ENCODE results near the gene RPL7L1.
"Not testable (repeated sequence)": the region's sequence is repeated elsewhere in the genome, so short reads cannot be mapped to it uniquely, and the experiment has no call there.

The RPL7L1 gene

GRCh38 chr6:42894041-42894828, 14.8 kb downstream of the RPL7L1 start:
- not testable (repeated sequence) for H3K9ac ChIP-seq (ENCODE audit: low read length); H3K27ac ChIP-seq (ENCODE audit: low read length); H3K4me3 ChIP-seq (ENCODE audit: low read length); H3K36me3 ChIP-seq (ENCODE audit: control insufficient read depth, low read depth, low read length); H3K9me3 ChIP-seq (ENCODE audit: control insufficient read depth, low read depth, low read length); H3K27me3 ChIP-seq (ENCODE audit: control insufficient read depth, insufficient read depth, low read length); H3K4me1 ChIP-seq (ENCODE audit: control insufficient read depth, low read depth, low read length)

DNA sequence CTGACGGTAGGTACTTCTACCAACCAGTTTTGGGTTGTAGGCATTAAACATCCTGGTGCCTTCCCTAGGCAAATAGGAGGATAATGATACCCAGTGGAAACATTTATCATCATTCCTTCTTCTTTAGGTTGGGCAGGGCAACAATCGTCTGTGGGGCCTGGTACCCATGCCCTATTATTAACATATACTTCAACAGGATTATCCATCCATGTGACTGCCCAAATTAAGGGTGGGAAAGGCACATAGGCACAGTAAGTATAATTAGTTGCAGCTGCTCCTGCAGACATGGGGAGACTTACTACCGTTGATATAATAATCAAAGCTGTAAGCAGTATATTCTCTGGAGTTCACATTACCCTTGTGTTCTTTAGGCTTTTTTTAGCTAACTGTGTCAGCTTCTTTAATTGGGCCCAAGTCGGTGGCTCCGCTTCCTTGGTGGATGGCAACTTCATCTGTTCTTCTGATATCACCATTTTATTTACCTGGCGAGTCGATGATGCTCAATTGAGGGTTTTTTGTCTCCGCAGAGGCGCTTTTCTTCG, 16.8 kb downstream of the RPL7L1 start:
- peaks cover 7% of the 10 kb centered on the region for H3K4me1 ChIP-seq (ENCODE audit: control insufficient read depth, low read depth, low read length)
- H3K27ac ChIP-seq (ENCODE audit: low read length): no peak overlapping the region
- H3K9ac ChIP-seq (ENCODE audit: low read length): no peak overlapping the region

DNA sequence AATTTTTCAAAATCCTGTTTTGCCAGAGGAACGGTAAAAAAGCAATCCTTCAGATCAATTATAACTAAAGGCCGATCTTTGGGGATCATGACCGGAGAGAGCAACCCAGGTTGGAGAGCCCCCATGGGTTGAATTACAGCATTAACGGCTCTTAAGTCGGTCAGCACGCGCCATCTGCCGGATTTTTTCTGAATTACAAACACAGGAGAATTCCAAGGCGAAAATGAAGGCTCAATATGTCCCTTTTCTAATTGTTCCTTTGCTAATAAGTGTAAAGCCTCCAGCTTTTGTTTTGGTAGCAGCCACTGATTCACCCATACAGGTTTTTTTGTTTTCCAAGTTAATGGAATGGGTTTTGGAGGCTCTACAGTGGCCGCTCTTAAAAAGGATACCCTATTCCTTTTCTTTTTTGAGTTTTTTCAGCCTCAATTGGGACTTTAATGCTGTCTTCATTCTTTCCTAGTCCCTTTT, 19.5 kb downstream of the RPL7L1 start:
- no peaks in the 10 kb centered on the region for H3K36me3 ChIP-seq (ENCODE audit: control insufficient read depth, low read depth, low read length)
- H3K9ac ChIP-seq (ENCODE audit: low read length): no peak overlapping the region
- no peaks in the 10 kb centered on the region for H3K27me3 ChIP-seq (ENCODE audit: control insufficient read depth, insufficient read depth, low read length)
- no peak overlapping the region for H3K4me3 ChIP-seq (ENCODE audit: low read length)
- no peak overlapping the region for H3K27ac ChIP-seq (ENCODE audit: low read length)
- no peaks in the 10 kb centered on the region for H3K9me3 ChIP-seq (ENCODE audit: control insufficient read depth, low read depth, low read length)
- H3K4me1 ChIP-seq (ENCODE audit: control insufficient read depth, low read depth, low read length): peaks cover 12% of the 10 kb centered on the region

More for the DNA sequence above, 16.8 kb downstream of the RPL7L1 start:
- H3K4me3 ChIP-seq (ENCODE audit: low read length): no peak overlapping the region
- no peaks in the 10 kb centered on the region for H3K36me3 ChIP-seq (ENCODE audit: control insufficient read depth, low read depth, low read length)
- H3K9me3 ChIP-seq (ENCODE audit: control insufficient read depth, low read depth, low read length): no peaks in the 10 kb centered on the region
- H3K27me3 ChIP-seq (ENCODE audit: control insufficient read depth, insufficient read depth, low read length): no peaks in the 10 kb centered on the region

GRCh38 chr6:42899871-42900270, 20.5 kb downstream of the RPL7L1 start:
- no peak overlapping the region for H3K4me3 ChIP-seq (ENCODE audit: low read length)
- H3K9ac ChIP-seq (ENCODE audit: low read length): no peak overlapping the region

DNA sequence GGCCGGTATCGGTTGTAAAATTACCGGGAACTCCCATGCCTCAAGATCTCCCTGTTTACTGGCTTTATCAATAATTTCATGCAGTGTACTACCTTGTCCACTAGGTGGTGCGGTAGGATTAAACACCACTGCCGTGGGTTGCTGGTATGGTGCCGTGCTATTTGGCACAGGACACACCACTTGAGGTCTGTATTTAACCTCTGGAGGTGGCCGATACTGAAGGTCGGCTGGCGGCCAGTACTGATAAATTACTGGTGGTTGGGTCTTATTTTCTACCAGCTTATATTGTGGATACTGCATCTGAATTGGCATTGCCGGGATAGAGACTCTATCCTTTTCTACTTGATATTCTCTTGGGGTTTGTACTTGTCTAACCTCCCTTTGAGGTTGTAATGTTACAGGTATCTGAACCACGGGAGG, 22.1 kb downstream of the RPL7L1 start:
- Histone ChIP-seq H3K9me3 (ENCODE audit: control insufficient read depth, low read depth, low read length) (no peaks in the 10 kb centered on the region), H3K4me1 (ENCODE audit: control insufficient read depth, low read depth, low read length) (peaks cover 12% of the 10 kb centered on the region)

More at GRCh38 chr6:42899871-42900270, 20.5 kb downstream of the RPL7L1 start:
- peaks cover 12% of the 10 kb centered on the region for H3K4me1 ChIP-seq (ENCODE audit: control insufficient read depth, low read depth, low read length)
- H3K36me3 ChIP-seq (ENCODE audit: control insufficient read depth, low read depth, low read length): no peaks in the 10 kb centered on the region
- H3K27ac ChIP-seq (ENCODE audit: low read length): no peak overlapping the region
- no peaks in the 10 kb centered on the region for H3K9me3 ChIP-seq (ENCODE audit: control insufficient read depth, low read depth, low read length)
- H3K27me3 ChIP-seq (ENCODE audit: control insufficient read depth, insufficient read depth, low read length): no peaks in the 10 kb centered on the region

GRCh38 chr6:42902429-42903263, 23.2 kb downstream of the RPL7L1 start:
- not testable (repeated sequence) for H3K27ac ChIP-seq (ENCODE audit: low read length); H3K27me3 ChIP-seq (ENCODE audit: control insufficient read depth, insufficient read depth, low read length); H3K9ac ChIP-seq (ENCODE audit: low read length); H3K36me3 ChIP-seq (ENCODE audit: control insufficient read depth, low read depth, low read length); H3K4me3 ChIP-seq (ENCODE audit: low read length); H3K9me3 ChIP-seq (ENCODE audit: control insufficient read depth, low read depth, low read length)
- peaks cover 12% of the 10 kb centered on the region for H3K4me1 ChIP-seq (ENCODE audit: control insufficient read depth, low read depth, low read length)

More for the DNA sequence above, 22.1 kb downstream of the RPL7L1 start:
- Histone ChIP-seq H3K36me3 (ENCODE audit: control insufficient read depth, low read depth, low read length) (no peaks in the 10 kb centered on the region), H3K4me3 (ENCODE audit: low read length) (no peak overlapping the region), H3K27me3 (ENCODE audit: control insufficient read depth, insufficient read depth, low read length) (no peaks in the 10 kb centered on the region), H3K27ac (ENCODE audit: low read length) (no peak overlapping the region), H3K9ac (ENCODE audit: low read length) (no peak overlapping the region)

- Histone ChIP-seq H3K4me1 (ENCODE audit: control insufficient read depth, low read depth, low read length) (peaks cover 7% of the 10 kb centered on the region), H3K27ac (ENCODE audit: low read length) (no peak overlapping the region), H3K9ac (ENCODE audit: low read length) (no peak overlapping the region), H3K27me3 (ENCODE audit: control insufficient read depth, insufficient read depth, low read length) (no peaks in the 10 kb centered on the region), H3K9me3 (ENCODE audit: control insufficient read depth, low read depth, low read length) (no peaks in the 10 kb centered on the region), H3K4me3 (ENCODE audit: low read length) (no peak overlapping the region), H3K36me3 (ENCODE audit: control insufficient read depth, low read depth, low read length) (no peaks in the 10 kb centered on the region)
Observed at GRCh38 chr6:42904467-42904866, 25.1 kb downstream of the RPL7L1 start.

- Histone ChIP-seq H3K27ac (ENCODE audit: low read length) (no peak overlapping the region), H3K36me3 (ENCODE audit: control insufficient read depth, low read depth, low read length) (no peaks in the 10 kb centered on the region), H3K4me1 (ENCODE audit: control insufficient read depth, low read depth, low read length) (no peaks in the 10 kb centered on the region), H3K9me3 (ENCODE audit: control insufficient read depth, low read depth, low read length) (no peaks in the 10 kb centered on the region), H3K9ac (ENCODE audit: low read length) (no peak overlapping the region), H3K4me3 (ENCODE audit: low read length) (no peak overlapping the region), H3K27me3 (ENCODE audit: control insufficient read depth, insufficient read depth, low read length) (no peaks in the 10 kb centered on the region)
Observed at GRCh38 chr6:42907336-42907735, 27.9 kb downstream of the RPL7L1 start.

DNA sequence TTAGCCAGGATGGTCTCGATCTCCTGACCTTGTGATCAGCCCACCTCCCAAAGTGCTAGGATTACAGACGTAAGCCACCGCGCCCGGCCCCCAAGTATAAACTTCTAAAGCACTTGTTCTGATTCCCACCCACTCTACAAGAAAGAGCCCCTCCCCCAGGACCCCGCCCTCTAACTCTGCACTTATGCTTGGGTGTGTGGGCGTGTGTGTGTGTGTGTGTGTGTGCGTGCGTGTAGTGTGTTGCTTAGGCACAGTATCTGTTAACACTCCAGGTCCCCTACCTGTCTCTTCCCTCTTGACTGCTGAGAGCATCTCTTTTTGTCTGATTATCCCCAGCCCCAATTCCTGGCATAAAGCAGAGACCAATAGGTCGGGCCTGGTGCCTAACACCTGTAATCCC, 30.4 kb downstream of the RPL7L1 start:
- no peaks in the 10 kb centered on the region for H3K27me3 ChIP-seq (ENCODE audit: control insufficient read depth, insufficient read depth, low read length)
- H3K4me3 ChIP-seq (ENCODE audit: low read length): no peak overlapping the region
- H3K36me3 ChIP-seq (ENCODE audit: control insufficient read depth, low read depth, low read length): no peaks in the 10 kb centered on the region
- no peak overlapping the region for H3K9ac ChIP-seq (ENCODE audit: low read length)
- no peaks in the 10 kb centered on the region for H3K9me3 ChIP-seq (ENCODE audit: control insufficient read depth, low read depth, low read length)
- no peak overlapping the region for H3K27ac ChIP-seq (ENCODE audit: low read length)
- no peaks in the 10 kb centered on the region for H3K4me1 ChIP-seq (ENCODE audit: control insufficient read depth, low read depth, low read length)

DNA sequence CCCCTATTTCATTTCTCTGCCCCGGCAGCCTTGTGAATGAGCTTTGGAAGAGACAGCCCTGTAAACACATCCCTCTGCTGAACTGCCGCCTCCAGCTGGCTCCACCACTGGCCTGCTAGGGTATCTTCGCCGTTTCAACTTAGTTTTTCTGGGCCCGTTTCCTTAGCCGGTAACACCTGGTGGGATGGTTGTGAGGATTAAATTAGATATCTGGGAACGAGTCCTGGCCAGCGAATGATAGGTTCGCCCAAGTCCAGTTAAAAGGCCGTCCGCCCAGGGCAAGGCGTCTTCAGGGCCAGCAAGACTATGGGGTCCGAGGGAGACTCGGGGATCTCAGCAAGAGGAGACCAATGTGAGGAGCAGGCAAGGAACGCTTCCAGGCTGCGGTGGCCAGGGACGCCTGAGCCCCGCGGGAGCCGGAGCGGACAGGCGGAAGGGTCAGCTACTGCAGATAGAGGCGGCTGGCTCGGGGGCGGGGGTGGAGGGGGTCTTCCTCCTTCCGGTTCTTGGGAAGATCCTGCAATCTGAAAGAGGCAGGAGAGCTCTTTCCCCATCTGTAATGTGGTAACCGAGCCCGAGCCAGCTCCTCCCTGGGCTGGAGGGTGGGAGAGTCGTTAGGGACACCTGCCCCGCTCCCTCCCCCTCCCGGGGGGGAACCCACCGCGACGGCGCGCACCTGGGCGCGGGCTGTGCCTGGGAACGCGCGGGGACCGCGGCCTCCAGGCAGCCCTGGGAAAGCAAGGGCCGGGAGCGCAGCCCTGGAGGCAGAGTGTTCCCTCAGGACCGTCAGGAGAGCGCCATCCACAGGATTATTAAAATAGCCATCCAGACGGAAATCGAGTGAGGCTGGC, 32.0 kb downstream of the RPL7L1 start:
- Histone ChIP-seq H3K9ac (ENCODE audit: low read length) (peak overlapping the region; percentile 43), H3K36me3 (ENCODE audit: control insufficient read depth, low read depth, low read length) (no peaks in the 10 kb centered on the region), H3K9me3 (ENCODE audit: control insufficient read depth, low read depth, low read length) (no peaks in the 10 kb centered on the region), H3K27me3 (ENCODE audit: control insufficient read depth, insufficient read depth, low read length) (no peaks in the 10 kb centered on the region), H3K4me3 (ENCODE audit: low read length) (peak overlapping the region; percentile 65), H3K27ac (ENCODE audit: low read length) (peak overlapping the region; percentile 86), H3K4me1 (ENCODE audit: control insufficient read depth, low read depth, low read length) (no peaks in the 10 kb centered on the region)

GRCh38 chr6:42914546-42914945, 35.1 kb downstream of the RPL7L1 start:
- H3K9ac ChIP-seq (ENCODE audit: low read length): no peak overlapping the region
- no peak overlapping the region for H3K27ac ChIP-seq (ENCODE audit: low read length)
- no peaks in the 10 kb centered on the region for H3K27me3 ChIP-seq (ENCODE audit: control insufficient read depth, insufficient read depth, low read length)
- H3K9me3 ChIP-seq (ENCODE audit: control insufficient read depth, low read depth, low read length): no peaks in the 10 kb centered on the region
- no peaks in the 10 kb centered on the region for H3K36me3 ChIP-seq (ENCODE audit: control insufficient read depth, low read depth, low read length)
- no peaks in the 10 kb centered on the region for H3K4me1 ChIP-seq (ENCODE audit: control insufficient read depth, low read depth, low read length)
- H3K4me3 ChIP-seq (ENCODE audit: low read length): no peak overlapping the region

Measured in iPS-18a (cell line).